H1 (cell line): ENCODE results near the gene HNRNPU. TPM values are rescaled to one million over a fixed set of nuclear protein-coding genes. Genes with fewer than 3 reads are reported as not detected.

Experiments used
- CBX8 ChIP-seq: fragments of 300-800, 300-1000 bp; sonication (generic); IDR thresholded peaks from 2 replicates; pipeline ENCODE4 v1.7.1; 2016; ENCODE audit warnings: low read depth, low read length, borderline replicate concordance
- HDAC6 ChIP-seq: IDR thresholded peaks from one replicate; pipeline ENCODE4 v1.7.1; 2012; ENCODE audit warnings: low read depth, mild to moderate bottlenecking, inconsistent platforms, low read length, moderate library complexity
- POU5F1 ChIP-seq: IDR thresholded peaks from 2 replicates; pipeline ENCODE4 v1.6.1; 2011; ENCODE audit warnings: low read depth, mild to moderate bottlenecking, low read length, moderate library complexity
- RNF2 ChIP-seq: fragments of 200-900, 300-1000 bp; sonication (generic); IDR thresholded peaks from 2 replicates; pipeline ENCODE4 v1.7.1; 2016; ENCODE audit warnings: borderline replicate concordance, low read depth, mild to moderate bottlenecking, antibody characterized with exemption, low read length; ENCODE audit not compliant: poor library complexity, severe bottlenecking; ENCODE audit errors: missing control alignments
- SIX5 ChIP-seq: IDR thresholded peaks from 2 replicates; pipeline ENCODE4 v1.6.1; 2011; ENCODE audit warnings: mild to moderate bottlenecking, low read depth, low read length
- SP1 ChIP-seq: IDR thresholded peaks from 2 replicates; pipeline ENCODE4 v1.6.1; 2011; ENCODE audit warnings: low read depth, low read length
- USF2 ChIP-seq: IDR thresholded peaks from 2 replicates; pipeline ENCODE4 v1.6.1; 2011; ENCODE audit warnings: low read length, improper control_type of control experiment
- polyA plus RNA-seq, 7 experiments: library from polyadenylated mRNA; depleted of rRNA in 3 of 7; stranded (reverse) in 5 of 7; unstranded in 2 of 7; fragments of >200 nt in 5 of 7; fragments of 200-250 nt in 2 of 7; gene quantifications; 1 replicate in 5 of 7; 2 replicates in 1 of 7; 4 replicates in 1 of 7; pipeline versions ENCODE4 v1.2.1 to v1.2.3, GENCODE V29; 2011 to 2013; ENCODE audit warnings: missing spikeins in 2 of 7, mixed read lengths in 2 of 7
- total RNA-seq: library from RNA; stranded (reverse); fragmentation: NEBNext Ultra II Directional; extraction: Animal tissue kit (Norgen Biotek cat#: 25700); gene quantifications from 2 replicates; pipeline ENCODE4 v1.2.1, GENCODE V29; 2021

The HNRNPU gene
- total and polyA plus RNA-seq, 2 of the 8 experiments (the other 6 are each of a cell fraction or from before 2014, with no cell fraction given): 95.6 to 606 TPM

GRCh38 chr1:244893836-244894235 is 29.5 kb upstream of the HNRNPU start (continued):
- TF ChIP-seq HDAC6 (no peak), USF2 (no peak), SIX5 (no peak), POU5F1 (no peak), CBX8 (no peak), SP1 (no peak), RNF2 (no peak)
